ENCODE results near the gene KRTCAP2. TPM values are rescaled to one million over a fixed set of nuclear protein-coding genes. Genes with fewer than 3 reads are reported as not detected.

The KRTCAP2 gene
- total and polyA plus RNA-seq, 10 of the 15 experiments (the other 5 are each of a cell fraction or from before 2014, with no cell fraction given) = 61.3 to 238 (median 141) TPM

- no peak for TF ChIP-seq ZBTB40 (IDR thresholded peaks at IDR 0.05; ENCODE audit: borderline replicate concordance)
- no peak for TF ChIP-seq TCF12 (IDR thresholded peaks at IDR 0.05; ENCODE audit: low read depth, low read length)
- TF ChIP-seq SUPT20H (IDR thresholded peaks at IDR 0.05; ENCODE audit: borderline replicate concordance, control insufficient read depth, low read depth, low read length) = no peak
- no peak for TF ChIP-seq MYB (IDR thresholded peaks at IDR 0.05; ENCODE audit: borderline replicate concordance, low read depth, low read length)
- TF ChIP-seq BCL11A (IDR thresholded peaks at IDR 0.05; ENCODE audit: low read depth, low read length) = no peak
- TF ChIP-seq PAX8 (IDR thresholded peaks at IDR 0.05) = no peak
Observed at GRCh38 chr1:155186067-155186793, 13.1 kb upstream of the KRTCAP2 start (continued).

GRCh38 chr1:155185783-155186066 is 12.6 kb upstream of the KRTCAP2 start:
- Histone ChIP-seq H3K4me1 (ENCODE audit: control insufficient read depth, insufficient read depth, low read length) (peaks cover 21% of the 10 kb centered on the region), H3K36me3 (ENCODE audit: control insufficient read depth in 2 of 2, insufficient read depth in 2 of 2, low read length in 1 of 2) (no peaks in the 10 kb centered on the region), H4K20me1 (ENCODE audit: control insufficient read depth, insufficient read depth) (no peaks in the 10 kb centered on the region), H3K27ac (ENCODE audit: control insufficient read depth, insufficient read depth) (peak overlapping the region; percentile 72), H3K27me3 (replicated peaks in 1 of 2; ENCODE audit: control insufficient read depth in 2 of 2, insufficient read depth in 2 of 2, low read length in 1 of 2) (no peaks in the 10 kb centered on the region), H2AFZ (ENCODE audit: control insufficient read depth, low read depth, low read length) (peak overlapping the region; percentile 90), H3K9ac (ENCODE audit: control insufficient read depth, insufficient read depth, low read length) (peak overlapping the region; percentile 72), H3K4me2 (ENCODE audit: control insufficient read depth, insufficient read depth) (peak overlapping the region; percentile 86), H3K79me2 (ENCODE audit: control insufficient read depth, insufficient read depth, low read length) (no peaks in the 10 kb centered on the region), H3K9me3 (replicated peaks; ENCODE audit: control insufficient read depth, insufficient read depth, low read length) (no peaks in the 10 kb centered on the region), H3K4me3 (no peak overlapping the region)
- POLR2A ChIA-PET = interaction anchor here (1.4 to 2.8 kb wide), 6 partner anchors 8 to 42 kb away, joined by 4 to 23 read pairs (median 8); partner anchors contain the start of gene KRTCAP2
- SMC1A ChIA-PET (ENCODE audit: uncharacterized antibody, unreplicated experiment) = interaction anchor here (1.0 to 2.6 kb wide), 5 partner anchors 8 to 39 kb away, joined by 3 to 17 read pairs (median 12); partner anchors contain the start of gene KRTCAP2
- 4% methylated on average over 6 of the region's 6 CpGs for WGBS (ENCODE audit: insufficient coverage, insufficient replicate concordance, low lambda C conversion rate, missing lambda C conversion rate)
- no peak; the same call in 2 of the 3 replicates for ATAC-seq
- RAD21 ChIA-PET (ENCODE audit: unreplicated experiment) = interaction anchor here (1.0 to 1.9 kb wide), 8 partner anchors 8 to 41 kb away, joined by 3 to 13 read pairs (median 6); partner anchors contain the start of gene KRTCAP2
- FAIRE-seq = no peak
- no peak for DNase-seq (ENCODE audit: low read depth, low spot score)
- CTCF ChIA-PET = interaction anchor here (1.0 to 2.9 kb wide), 8 partner anchors 8 to 101 kb away, joined by 4 to 63 read pairs (median 8); partner anchors contain the start of genes KRTCAP2 and TRIM46
- in situ Hi-C loops (cut with MboI) = no loop called here
- no TSS peak for BruUV-seq (replicated peaks)
- intact Hi-C loops (cut with micrococcal nuclease; ENCODE audit: unreplicated experiment) = no loop called here
- no peak for TF ChIP-seq NFYB (IDR thresholded peaks at IDR 0.05; ENCODE audit: insufficient read depth, low read depth, low read length)
- no peak for TF ChIP-seq POLR2A (IDR thresholded peaks at IDR 0.05; ENCODE audit: low read depth, low read length)
- TF ChIP-seq NRF1 (conservative IDR thresholded peaks at IDR 0.05; ENCODE audit: low read depth, low read length) = no peak
- TF ChIP-seq BCLAF1 (IDR thresholded peaks at IDR 0.05) = no peak
- TF ChIP-seq SMC3 (IDR thresholded peaks at IDR 0.05; ENCODE audit: borderline replicate concordance, low read length) = no peak
- TF ChIP-seq YY1 (IDR thresholded peaks at IDR 0.05; ENCODE audit: low read depth, low read length) = no peak
- TF ChIP-seq ATF7 (IDR thresholded peaks at IDR 0.05; ENCODE audit: low read depth) = no peak
- no peak for TF ChIP-seq NR2C1 (IDR thresholded peaks at IDR 0.05)

All from GM12878 (cell line).